GM19043 (cell line): ENCODE measurements around the gene AMIGO2.
"Not testable (repeated sequence)": the region's sequence is repeated elsewhere in the genome, so short reads cannot be mapped to it uniquely, and the experiment has no call there.

Experiments
- ATAC-seq: cut with Tn5 transposase; IDR thresholded peaks from one replicate; pipeline ENCODE4 v1.9.1; 2021; ENCODE audit warnings: low read depth; ENCODE audit not compliant: unreplicated experiment

AMIGO2 gene

GRCh38 chr12:47075192-47076084 is 4.3 kb downstream of the AMIGO2 start:
- no peak for ATAC-seq

- no peak for ATAC-seq
Observed at GRCh38 chr12:47074757-47075156, 5.0 kb downstream of the AMIGO2 start.

GRCh38 chr12:47073951-47074350 is 5.8 kb downstream of the AMIGO2 start:
- ATAC-seq, result no peak

GRCh38 chr12:47071241-47071852 is 8.4 kb downstream of the AMIGO2 start:
- no peak for ATAC-seq

GRCh38 chr12:47070310-47070709 is 9.4 kb downstream of the AMIGO2 start:
- ATAC-seq, result no peak

GRCh38 chr12:47068539-47068938 is 11.2 kb downstream of the AMIGO2 start:
- no peak for ATAC-seq

GRCh38 chr12:47067771-47068431 is 11.9 kb downstream of the AMIGO2 start:
- no peak for ATAC-seq

- no peak for ATAC-seq
Observed at GRCh38 chr12:47067176-47067575, 12.6 kb downstream of the AMIGO2 start.

GRCh38 chr12:47066278-47067025 is 13.3 kb downstream of the AMIGO2 start:
- ATAC-seq, result no peak

- no peak for ATAC-seq
Observed at GRCh38 chr12:47065546-47065945, 14.2 kb downstream of the AMIGO2 start.

- ATAC-seq, result not testable (repeated sequence)
Observed at GRCh38 chr12:47058640-47059039, 21.1 kb downstream of the AMIGO2 start.

GRCh38 chr12:47056944-47057343 is 22.8 kb downstream of the AMIGO2 start:
- not testable (repeated sequence) for ATAC-seq

- not testable (repeated sequence) for ATAC-seq
Observed at GRCh38 chr12:47055856-47056255, 23.9 kb downstream of the AMIGO2 start.

- no peak for ATAC-seq
Observed at GRCh38 chr12:47054659-47055058, 25.1 kb downstream of the AMIGO2 start.

GRCh38 chr12:47053961-47054360 is 25.8 kb downstream of the AMIGO2 start:
- no peak for ATAC-seq

- ATAC-seq, result no peak
Observed at GRCh38 chr12:47052274-47052673, 27.5 kb downstream of the AMIGO2 start.

- ATAC-seq, result not testable (repeated sequence)
Observed at GRCh38 chr12:47051291-47051690, 28.5 kb downstream of the AMIGO2 start.

- ATAC-seq, result no peak
Observed at GRCh38 chr12:47048541-47048940, 31.2 kb downstream of the AMIGO2 start.

GRCh38 chr12:47041327-47041726 is 38.4 kb downstream of the AMIGO2 start:
- no peak for ATAC-seq

GRCh38 chr12:47039756-47040155 is 40.0 kb downstream of the AMIGO2 start:
- ATAC-seq, result no peak

- no peak for ATAC-seq
Observed at GRCh38 chr12:47039079-47039478, 40.7 kb downstream of the AMIGO2 start.
